Kidney glomerular epithelial cell (primary cell): ENCODE measurements around the gene BRD2.

Source experiments
- DNase-seq: peaks from one replicate; lab custom pipeline; 2025; lab: John Stamatoyannopoulos, UW

The BRD2 gene

DNA sequence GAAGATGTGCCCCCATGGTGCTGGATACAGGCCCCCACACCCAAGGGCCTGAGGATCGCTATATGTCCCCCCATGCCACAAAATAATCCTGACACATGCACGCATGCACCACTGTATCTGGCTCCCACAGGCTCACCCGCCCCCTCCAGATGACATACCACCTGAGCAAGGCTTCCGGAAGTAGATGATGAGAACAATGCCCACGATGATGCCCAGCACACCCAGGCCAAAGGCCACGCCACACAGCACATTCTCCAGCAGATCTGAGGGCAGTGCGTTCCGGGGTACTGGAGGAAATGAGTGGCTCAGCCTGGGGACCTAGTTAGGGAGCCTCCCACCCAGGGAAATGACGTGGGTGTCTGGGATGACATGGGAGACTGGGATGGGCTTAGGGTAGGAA lies 19.3 kb upstream of the BRD2 start:
- no peak for DNase-seq

GRCh38 chr6:32950010-32950409 lies 18.4 kb upstream of the BRD2 start:
- no peak for DNase-seq

- DNase-seq, result no peak
Measured at GRCh38 chr6:32950449-32950848, 17.9 kb upstream of the BRD2 start.

GRCh38 chr6:32952817-32953739 lies 15.3 kb upstream of the BRD2 start, which contains the start of gene HLA-DMA:
Gene HLA-DMA, minus strand, starts transcription at chr6:32953097. Its CDS starts 61 bp downstream, at chr6:32953036.
- peak; percentile 94 for DNase-seq

DNA sequence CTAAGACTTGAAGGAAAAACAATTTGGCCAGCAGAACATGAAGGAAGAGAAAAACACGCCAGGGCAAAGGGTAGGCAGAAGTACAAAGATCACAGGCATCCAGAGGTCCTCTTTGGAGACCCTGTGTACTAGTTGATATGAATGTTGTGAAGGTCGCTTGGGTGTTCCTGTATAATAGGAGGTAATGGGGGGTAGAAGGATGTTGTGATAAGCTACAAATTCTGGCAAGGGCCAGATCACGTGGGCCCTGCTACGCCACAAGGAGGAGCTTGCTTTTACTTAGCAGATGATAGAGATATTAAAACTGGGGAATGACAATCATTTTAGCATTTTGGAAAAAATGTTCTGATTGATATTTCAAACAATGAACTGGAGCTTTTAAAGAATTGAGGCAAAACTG lies 14.6 kb upstream of the BRD2 start:
- DNase-seq, result no peak

- DNase-seq, result no peak
Measured at GRCh38 chr6:32954267-32954666, 14.1 kb upstream of the BRD2 start.

DNA sequence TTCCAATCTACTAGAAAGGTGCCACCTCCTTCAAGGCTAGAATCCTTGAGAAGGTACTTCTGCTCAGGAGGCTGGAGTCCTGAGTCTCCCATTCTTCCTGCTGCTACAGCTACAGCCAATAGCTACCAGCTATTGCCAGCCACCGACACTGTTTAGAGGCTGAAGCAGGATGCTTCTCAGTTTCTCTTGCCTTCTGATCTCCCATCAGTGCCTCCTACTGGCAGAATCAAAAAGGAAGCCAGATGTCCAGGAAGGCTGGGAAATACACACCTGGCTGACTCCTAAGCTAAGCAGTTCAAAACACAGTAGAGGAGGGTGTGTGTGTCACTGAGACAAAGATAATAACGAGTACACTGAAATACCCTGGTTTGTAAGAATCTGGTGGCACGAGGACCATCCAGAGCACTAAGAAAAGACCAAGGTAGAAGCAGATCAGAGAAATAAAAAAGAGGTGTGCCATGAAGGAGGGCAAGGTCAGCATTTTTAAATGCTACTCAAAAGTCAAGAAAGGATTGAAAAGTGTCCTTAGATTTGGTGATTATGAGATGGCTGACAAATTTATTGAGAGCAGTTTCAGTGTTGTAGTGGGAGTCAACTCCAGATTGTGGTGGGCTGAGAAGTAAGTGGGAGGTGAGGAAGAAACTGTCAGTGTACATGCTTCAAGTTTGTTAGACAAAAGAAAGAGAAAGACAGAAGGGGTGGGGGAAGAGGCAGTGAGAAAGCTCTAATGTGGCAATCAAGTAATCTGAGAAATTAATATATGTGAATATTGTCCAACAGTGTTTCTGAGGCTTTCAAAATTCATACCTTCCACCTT lies 13.2 kb upstream of the BRD2 start:
- no peak for DNase-seq

GRCh38 chr6:32956176-32956575 lies 12.2 kb upstream of the BRD2 start:
- DNase-seq, result no peak

GRCh38 chr6:32960563-32960962 lies 7.8 kb upstream of the BRD2 start:
- no peak for DNase-seq

GRCh38 chr6:32962213-32962826 lies 6.1 kb upstream of the BRD2 start:
- no peak for DNase-seq

DNA sequence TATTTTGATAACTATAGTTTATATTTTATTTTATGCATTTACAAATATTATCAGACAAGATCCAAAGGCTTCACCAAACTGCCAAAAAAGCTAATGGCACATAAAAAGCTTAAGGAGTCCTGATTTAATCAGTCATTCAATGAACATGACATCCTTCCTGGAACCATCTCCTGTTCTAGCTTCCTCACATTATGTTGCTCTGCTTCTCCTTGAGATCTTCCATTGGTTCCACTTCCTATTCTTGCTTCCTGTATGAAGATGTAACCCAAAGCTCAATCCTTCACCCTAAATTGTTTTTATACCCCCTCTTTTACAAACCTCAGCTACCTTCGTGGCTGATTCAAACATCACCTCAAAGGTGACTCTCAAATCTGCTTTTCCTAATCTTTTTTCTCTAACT lies 4.5 kb upstream of the BRD2 start:
- no peak for DNase-seq

DNA sequence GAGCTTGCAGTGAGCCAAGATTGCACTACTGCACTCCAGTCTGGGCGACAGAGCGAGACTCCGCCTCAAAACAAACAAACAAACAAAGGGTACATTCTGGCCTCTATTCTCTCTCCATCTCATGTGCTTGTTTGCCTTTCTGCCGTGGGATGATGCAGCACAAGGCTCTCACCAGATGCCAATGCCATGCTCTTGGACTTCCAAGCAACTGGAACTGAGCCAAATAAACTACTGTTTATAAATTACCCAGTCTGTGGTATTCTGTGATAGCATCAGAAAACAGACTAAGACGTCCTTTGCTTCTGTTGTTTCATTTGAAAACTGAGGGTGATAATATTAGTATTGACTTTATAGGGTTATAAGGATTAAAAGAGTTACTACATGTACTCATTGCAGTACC lies 3.6 kb upstream of the BRD2 start:
- no peak for DNase-seq

- DNase-seq, result peak; percentile 55
Measured at GRCh38 chr6:32967151-32968091, 973 bp upstream of the BRD2 start.

DNA sequence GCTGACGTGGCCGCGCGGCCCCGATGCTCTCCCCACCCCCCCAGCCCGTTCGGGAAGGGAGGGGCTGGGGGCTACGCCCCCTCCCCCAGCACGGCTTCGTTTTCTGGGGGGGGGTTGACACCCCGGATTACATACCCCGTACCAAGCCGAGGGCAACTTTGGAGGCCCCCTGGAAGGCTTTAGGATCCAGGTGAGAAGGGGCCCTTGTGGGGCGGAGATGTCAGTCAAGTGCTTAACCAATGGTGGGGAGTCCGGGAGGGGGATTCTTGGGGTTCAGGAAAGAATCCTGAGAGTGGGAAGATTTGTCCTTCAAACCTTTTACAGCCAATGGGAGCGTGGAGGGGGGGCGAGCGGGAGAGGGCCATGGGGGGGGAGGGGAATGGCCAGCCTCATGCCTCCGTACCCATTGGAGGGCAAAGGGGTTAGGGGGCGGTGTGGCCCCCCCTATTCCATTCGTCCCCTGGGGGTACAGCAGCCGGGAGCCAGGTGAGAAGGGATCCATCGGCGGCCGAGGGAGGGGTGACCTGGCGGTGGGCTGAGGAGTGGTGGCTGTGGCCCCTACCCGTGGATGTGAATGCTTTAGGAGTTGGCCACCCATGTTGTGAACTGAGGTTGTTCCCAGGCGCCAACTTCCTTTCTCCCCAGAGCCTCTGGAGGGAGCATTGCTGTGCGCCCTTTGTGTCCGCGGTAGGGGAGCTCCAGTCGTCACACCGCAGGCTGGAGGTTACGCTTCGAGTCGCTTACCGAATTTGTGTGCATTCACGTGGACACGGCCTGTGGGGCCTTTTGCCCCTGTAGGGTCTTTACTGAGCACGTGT lies 682 bp downstream of the BRD2 start:
- peak; percentile 81 for DNase-seq

DNA sequence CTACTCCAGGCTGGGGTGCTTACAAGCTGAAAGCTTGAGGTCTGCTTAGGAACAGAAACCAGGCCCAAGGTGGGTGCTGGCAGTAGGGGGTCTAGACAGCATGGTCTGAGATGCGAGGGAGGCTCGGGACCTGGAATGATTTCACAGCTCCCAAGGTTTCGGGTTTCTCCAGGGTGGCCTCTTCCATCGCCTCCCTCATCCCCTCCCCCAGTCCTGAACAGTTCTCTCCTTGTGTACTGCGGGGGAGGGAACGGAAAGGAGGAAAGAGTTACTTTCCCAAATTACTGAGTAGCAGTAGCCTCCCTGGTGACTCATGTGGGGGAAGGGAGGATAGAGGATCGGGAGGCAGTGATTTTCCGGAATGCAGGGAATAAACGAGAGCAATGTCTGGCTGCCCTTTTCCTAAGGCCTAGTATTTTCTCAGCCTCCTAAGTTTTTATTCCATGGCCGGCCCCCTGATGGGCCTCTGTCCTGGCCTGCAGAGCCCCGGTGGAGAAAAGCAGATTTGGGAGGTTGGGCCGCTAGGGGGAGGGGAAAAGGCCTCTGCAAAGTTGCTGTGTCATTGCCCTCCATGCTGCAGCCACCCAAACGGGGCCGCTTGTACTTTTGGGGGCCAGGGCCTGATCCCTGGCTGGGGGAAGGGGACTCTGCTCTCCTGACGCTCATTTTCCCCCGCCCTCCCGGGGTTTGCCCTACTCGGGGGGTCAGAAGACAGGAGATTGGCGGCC lies 1.5 kb downstream of the BRD2 start:
- peak; percentile 95 for DNase-seq

GRCh38 chr6:32970413-32971241 lies 2.2 kb downstream of the BRD2 start:
- DNase-seq, result peak; percentile 88

- no peak for DNase-seq
Measured at GRCh38 chr6:32971242-32971580, 2.8 kb downstream of the BRD2 start.

DNA sequence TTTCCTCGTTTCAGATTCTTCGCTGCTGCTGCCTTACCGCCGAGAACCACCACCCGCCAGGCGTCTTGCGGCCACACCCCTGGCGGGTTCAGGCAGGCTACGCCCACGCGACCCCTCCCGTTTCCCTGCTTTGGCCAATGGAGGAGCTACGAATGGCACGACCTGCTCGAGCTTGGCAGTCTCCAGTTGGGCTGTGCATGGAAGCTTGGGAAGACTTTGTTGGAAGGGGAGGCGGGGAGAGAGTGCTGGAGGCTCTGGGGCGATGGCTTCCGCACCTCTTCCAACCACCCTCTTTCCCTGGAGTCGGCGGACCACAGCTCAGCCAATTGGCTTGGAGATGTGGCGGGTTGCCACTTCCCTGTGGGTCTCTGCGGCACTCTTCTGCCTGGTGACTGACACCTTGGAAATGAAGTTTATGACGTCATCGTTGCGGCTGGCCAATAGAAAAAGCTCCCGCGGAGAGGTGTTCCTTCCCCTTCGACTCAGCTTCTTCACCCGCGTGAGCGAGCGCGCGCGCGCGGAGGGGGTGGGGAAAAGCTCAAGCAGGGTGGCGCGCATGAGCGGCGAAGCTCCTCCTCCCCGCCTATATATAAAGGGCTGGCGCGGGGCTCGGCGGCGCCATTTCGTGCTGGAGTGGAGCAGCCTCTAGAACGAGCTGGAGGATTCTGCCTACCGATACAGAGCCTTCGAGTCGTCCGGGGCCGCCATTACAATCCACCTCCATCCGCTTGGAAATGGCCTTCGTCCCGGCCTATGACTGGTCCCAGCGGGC lies 3.4 kb downstream of the BRD2 start:
- peak; percentile 100 for DNase-seq
